Mammary epithelial cell (primary cell): ENCODE measurements around the gene TCP1.

Experiments used
- EZH2 ChIP-seq: IDR thresholded peaks from 2 replicates; pipeline ENCODE4 v1.6.1; 2012; ENCODE audit warnings: low read length, inconsistent platforms, borderline replicate concordance
- TF ChIP-seq, protein P1 (sequence below), 2 donors: IDR thresholded peaks in 1 of 2; conservative IDR thresholded peaks in 1 of 2; 2 replicates each; pipeline ENCODE4 v1.5.1; 2011 to 2012; ENCODE audit warnings: inconsistent platforms in 2 of 2, low read length in 2 of 2, mild to moderate bottlenecking in 2 of 2, control low read depth in 1 of 2, low read depth in 1 of 2; ENCODE audit not compliant: insufficient read depth in 1 of 2; ENCODE audit errors: extremely low read depth in 1 of 2

DNA sequence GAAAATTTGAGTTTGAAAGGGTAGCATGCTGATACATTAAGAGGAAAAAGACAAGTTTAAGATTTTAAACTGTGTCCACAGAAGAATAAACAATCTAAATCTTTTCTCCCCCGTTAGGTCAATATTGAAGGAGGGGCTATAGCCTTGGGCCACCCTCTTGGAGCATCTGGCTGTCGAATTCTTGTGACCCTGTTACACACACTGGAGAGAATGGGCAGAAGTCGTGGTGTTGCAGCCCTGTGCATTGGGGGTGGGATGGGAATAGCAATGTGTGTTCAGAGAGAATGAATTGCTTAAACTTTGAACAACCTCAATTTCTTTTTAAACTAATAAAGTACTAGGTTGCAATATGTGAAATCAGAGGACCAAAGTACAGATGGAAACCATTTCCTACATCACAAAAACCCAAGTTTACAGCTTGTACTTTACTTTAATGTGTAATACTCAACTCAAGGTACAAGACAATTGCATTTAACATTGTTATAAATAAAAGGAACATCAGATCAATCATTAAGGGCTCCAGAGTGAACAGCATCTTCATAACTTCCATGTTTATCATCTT is 10.8 kb downstream of the TCP1 start:
- TF ChIP-seq, protein P1, sequence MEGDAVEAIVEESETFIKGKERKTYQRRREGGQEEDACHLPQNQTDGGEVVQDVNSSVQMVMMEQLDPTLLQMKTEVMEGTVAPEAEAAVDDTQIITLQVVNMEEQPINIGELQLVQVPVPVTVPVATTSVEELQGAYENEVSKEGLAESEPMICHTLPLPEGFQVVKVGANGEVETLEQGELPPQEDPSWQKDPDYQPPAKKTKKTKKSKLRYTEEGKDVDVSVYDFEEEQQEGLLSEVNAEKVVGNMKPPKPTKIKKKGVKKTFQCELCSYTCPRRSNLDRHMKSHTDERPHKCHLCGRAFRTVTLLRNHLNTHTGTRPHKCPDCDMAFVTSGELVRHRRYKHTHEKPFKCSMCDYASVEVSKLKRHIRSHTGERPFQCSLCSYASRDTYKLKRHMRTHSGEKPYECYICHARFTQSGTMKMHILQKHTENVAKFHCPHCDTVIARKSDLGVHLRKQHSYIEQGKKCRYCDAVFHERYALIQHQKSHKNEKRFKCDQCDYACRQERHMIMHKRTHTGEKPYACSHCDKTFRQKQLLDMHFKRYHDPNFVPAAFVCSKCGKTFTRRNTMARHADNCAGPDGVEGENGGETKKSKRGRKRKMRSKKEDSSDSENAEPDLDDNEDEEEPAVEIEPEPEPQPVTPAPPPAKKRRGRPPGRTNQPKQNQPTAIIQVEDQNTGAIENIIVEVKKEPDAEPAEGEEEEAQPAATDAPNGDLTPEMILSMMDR (conservative IDR thresholded peaks at IDR 0.05 in 1 of 2, IDR thresholded peaks at IDR 0.05 in 1 of 2; ENCODE audit: extremely low read depth in 1 of 2, insufficient read depth in 1 of 2, low read depth in 1 of 2, low read length in 2 of 2), result no peak
- TF ChIP-seq EZH2, result no peak
